GM10847 (cell line): Measurements from ENCODE around the gene GIGYF2.

Experiments used
- POLR2A ChIP-seq: IDR thresholded peaks from 2 replicates; pipeline ENCODE4 v1.6.1; 2011; ENCODE audit not compliant: insufficient read length; ENCODE audit errors: extremely low read depth

Gene GIGYF2

DNA sequence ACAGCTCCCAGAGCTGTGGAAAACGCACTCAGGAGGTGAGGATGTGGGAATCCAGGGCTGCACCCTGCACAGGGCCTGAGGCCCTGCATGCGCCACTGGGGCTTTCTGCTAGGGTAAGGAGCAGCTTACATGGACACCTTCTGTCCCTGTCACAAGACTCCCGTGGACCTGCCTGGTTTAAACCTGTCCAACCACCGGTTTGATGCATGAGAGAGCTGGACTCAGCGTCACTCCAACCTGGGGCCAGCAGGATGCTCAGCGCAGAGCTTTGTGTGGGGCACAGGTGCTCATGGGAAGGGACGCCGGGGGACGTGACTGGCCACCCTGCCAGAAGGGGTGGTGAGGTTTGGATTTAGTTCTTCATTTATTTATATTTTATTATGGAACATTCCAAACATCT, 197.1 kb downstream of the GIGYF2 start:
- TF ChIP-seq POLR2A = no peak

DNA sequence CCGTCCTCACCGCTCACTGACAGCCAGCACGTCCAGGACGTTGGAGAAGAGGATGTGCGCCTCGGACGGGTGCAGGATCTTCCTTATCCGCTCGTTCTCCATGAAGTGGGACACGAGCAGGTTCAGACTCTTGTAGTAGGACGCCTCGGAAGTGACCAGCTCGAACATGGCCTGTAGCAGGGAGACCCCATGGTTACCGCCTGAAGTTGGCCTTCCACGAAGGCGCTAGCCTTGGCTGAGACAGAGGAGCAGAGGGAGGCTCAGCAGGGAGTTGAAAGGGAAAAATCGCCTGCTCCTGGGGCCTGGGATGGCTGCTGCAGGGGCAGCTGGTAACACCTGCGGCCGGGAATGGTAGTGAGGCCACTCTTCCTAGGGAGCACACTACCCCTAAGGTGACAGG, 197.6 kb downstream of the GIGYF2 start:
- TF ChIP-seq POLR2A = no peak

DNA sequence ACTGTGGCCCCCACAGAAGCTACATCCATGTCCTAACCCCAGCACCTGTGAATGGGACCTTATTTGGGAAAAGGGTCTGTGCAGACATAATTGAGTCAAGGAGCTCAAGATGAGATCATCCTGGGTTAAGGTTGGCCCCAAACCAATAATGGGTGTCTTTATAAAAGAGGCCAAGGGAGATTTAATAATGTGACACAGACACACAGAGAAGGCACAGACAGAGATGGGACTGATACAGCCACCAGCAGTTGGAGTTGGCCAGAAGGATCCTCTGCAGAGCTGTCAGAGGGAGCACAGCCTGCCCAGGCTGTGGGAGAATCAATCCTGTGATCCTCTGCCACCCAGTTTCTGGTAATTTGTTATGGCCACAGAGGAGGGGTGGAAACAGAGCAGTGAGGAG, 199.0 kb downstream of the GIGYF2 start:
- no peak for TF ChIP-seq POLR2A

DNA sequence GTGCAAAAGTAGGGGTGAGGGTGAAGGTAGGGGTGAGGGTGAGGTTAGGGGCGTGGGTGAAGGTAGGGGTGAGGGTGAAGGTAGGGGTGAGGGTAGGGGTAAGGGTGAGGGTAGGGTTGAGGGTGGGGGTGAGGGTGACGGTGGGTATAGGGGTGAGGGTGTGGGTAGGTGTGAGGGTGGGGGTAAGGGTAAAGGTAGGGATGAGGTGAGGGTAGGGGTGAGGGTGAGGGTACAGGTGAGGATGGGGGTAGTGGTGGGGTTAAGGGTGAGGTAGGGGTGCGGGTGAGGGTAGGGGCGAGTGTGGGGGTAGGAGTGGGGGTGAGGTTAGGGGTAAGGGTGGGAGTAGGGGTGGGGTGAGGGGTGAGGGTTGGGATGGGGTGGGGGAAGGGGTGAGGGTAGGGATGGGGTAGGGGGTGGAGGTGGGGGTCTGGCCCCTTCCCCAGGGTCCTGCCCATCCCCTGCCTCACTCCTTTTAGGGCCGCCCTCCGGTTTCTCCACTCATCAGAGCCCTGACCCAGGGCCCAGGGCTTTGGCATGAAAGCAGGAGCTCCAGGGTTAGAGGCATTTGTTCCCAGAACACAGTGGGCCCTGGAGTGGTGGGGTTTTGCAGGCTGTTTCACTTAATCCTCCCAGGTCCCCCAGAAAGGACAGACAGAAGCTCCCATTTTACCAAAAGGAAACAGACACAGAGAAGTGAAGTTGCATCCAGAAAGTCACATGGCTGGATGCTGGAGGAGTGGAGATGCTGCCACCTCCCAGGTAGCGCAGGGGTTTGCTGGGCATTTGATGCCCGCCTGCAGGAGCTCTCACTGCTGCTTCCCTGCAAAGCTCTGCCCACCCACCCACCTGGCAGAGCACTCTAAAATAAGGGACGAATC, 199.8 kb downstream of the GIGYF2 start:
- no peak for TF ChIP-seq POLR2A

- TF ChIP-seq POLR2A = no peak
Observed at GRCh38 chr2:232897598-232898408, 200.7 kb downstream of the GIGYF2 start.

GRCh38 chr2:232898592-232899543, 201.7 kb downstream of the GIGYF2 start:
- TF ChIP-seq POLR2A = no peak

DNA sequence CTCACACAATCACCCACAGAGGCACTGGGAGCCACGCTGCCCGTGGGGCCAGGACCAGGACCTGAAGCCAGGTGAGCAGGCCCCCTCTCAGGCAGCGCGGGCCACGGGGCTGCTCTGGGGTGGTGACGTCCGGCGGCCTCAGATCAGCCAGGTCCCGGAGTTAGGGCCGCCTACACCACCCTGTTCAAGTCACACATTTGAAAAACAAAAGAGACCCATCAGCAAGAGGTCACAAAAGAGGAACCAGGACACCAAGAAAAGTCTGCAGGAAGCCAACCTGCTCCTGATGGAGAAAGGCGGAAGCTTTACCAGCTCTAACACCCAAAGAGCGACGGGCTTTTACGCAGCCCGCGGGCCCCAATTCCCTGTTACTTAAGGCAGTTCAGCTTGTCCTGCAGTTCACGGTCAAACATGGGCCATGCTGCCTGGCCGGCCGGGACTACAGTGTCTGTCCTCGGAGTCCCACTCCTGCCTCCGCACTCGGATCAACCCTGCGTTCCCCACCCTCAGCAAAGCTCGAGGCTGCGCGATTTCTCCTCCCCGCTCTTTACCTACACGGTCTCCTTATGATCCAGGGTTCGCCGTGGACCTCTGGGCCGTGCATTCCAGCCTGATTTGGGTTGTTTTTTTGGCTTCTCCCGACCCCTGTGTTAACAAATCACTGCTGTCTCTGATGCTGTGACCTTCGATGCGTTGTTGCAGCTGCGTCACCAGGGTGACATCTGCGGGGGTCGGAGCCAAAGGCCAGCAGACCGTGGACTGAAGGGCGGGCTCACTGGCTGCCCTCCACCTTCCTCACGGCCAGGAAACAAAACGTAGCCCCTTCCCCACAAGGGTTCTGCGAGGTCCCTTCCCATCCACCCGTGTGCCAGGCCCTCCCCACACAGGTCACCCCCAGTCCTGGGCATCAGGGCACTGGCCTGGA, 203.9 kb downstream of the GIGYF2 start:
- TF ChIP-seq POLR2A = no peak

DNA sequence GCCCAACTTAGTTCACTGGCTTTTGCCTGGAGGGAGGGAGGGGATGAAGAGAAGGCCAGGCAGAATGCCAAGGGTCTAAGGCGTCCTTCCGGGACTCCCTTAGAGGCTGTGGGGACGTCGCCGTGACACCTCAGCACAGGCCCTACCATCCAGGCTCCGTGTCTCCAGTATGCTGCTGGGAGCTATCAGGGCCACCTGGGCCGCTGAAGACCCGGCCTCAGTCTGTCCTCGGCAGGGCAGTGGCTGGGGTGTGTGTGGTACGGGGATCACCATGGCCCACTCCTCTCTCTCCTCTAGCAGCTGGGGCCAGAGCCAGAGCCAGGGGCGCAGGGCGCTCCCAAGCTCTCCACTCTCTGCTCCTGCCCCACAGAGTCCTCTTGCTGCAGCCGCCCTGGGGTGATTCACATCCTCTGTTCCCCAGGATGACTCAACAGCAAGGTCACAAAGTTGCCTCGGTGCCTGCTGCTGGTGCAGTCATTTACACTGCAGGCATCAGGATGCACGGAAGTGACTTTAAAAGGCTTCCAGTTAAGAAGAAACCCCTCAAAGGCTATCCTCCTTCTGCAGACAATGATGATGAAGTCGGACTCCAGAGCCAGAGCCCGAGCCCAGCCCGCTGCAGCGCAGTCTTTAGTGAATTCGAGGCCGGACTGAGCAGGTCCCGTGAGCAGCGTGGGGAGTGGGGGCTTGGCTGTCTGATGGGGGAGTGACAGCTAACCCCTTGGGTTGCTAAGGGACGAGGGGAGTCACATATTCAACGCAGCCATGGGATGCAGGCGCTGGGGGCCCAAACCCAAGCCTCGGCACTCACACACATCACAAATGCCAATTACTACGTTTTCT, 204.8 kb downstream of the GIGYF2 start:
- no peak for TF ChIP-seq POLR2A

DNA sequence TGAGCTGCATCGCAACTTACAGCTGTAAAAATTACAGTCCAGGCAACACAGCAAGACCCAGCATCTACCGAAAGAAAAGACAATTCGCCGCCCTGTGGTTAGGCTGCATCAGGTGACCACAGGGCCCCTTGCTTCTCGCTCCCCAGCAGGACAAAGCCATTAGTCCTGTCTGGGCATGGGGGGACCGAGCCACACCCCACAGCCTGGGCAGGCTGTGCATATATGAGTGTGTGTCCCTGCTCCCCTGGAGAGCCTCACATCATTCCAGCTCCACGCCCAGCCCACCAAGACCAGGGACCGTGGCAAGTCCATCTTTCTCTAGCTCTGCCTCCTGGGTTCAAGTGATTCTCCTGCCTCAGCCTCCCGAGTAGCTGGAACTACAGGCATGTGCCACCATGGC, 206.9 kb downstream of the GIGYF2 start:
- no peak for TF ChIP-seq POLR2A

GRCh38 chr2:232908695-232909094, 211.6 kb downstream of the GIGYF2 start:
- TF ChIP-seq POLR2A = no peak
